Measurements from ENCODE around the gene DCST1. TPM values are rescaled to one million over a fixed set of nuclear protein-coding genes. Genes with fewer than 3 reads are reported as not detected.

The DCST1 gene
- total RNA-seq, 1 donor: 0.21 TPM

GRCh38 chr1:155076371-155076770 is 42.7 kb downstream of the DCST1 start:
- Histone ChIP-seq H3K9me3 (ENCODE audit: low read depth, low read length) (no peaks in the 10 kb centered on the region), H3K4me3 (ENCODE audit: low read length) (no peak overlapping the region), H3K27me3 (ENCODE audit: insufficient read depth, low read length) (peaks cover 31% of the 10 kb centered on the region), H3K4me1 (ENCODE audit: insufficient read depth, low read length) (peaks cover 42% of the 10 kb centered on the region)

- H3K9me3 ChIP-seq (ENCODE audit: low read depth, low read length): no peaks in the 10 kb centered on the region
- peaks cover 45% of the 10 kb centered on the region for H3K4me1 ChIP-seq (ENCODE audit: insufficient read depth, low read length)
- peaks cover 39% of the 10 kb centered on the region for H3K27me3 ChIP-seq (ENCODE audit: insufficient read depth, low read length)
Observed at GRCh38 chr1:155077346-155077745, 43.7 kb downstream of the DCST1 start.

GRCh38 chr1:155077758-155078445 is 44.3 kb downstream of the DCST1 start:
- no peak overlapping the region for H3K4me3 ChIP-seq (ENCODE audit: low read length)
- H3K27me3 ChIP-seq (ENCODE audit: insufficient read depth, low read length): peaks cover 45% of the 10 kb centered on the region
- H3K4me1 ChIP-seq (ENCODE audit: insufficient read depth, low read length): peaks cover 51% of the 10 kb centered on the region
- no peaks in the 10 kb centered on the region for H3K9me3 ChIP-seq (ENCODE audit: low read depth, low read length)

More at GRCh38 chr1:155077346-155077745, 43.7 kb downstream of the DCST1 start:
- H3K4me3 ChIP-seq (ENCODE audit: low read length): no peak overlapping the region

GRCh38 chr1:155078469-155079209 is 45.0 kb downstream of the DCST1 start, which contains the start of gene EFNA3:
Gene EFNA3 (plus strand): TSS chr1:155078837. CDS start chr1:155078942, 105 bp downstream.
- Histone ChIP-seq H3K9me3 (ENCODE audit: low read depth, low read length) (no peaks in the 10 kb centered on the region), H3K4me3 (ENCODE audit: low read length) (no peak within 1 kb of the TSS), H3K27me3 (ENCODE audit: insufficient read depth, low read length) (peaks cover 52% of the 10 kb centered on the region), H3K4me1 (ENCODE audit: insufficient read depth, low read length) (peaks cover 52% of the 10 kb centered on the region)

GRCh38 chr1:155079210-155079486 is 45.5 kb downstream of the DCST1 start:
- peaks cover 55% of the 10 kb centered on the region for H3K4me1 ChIP-seq (ENCODE audit: insufficient read depth, low read length)

GRCh38 chr1:155079487-155080311 is 46.1 kb downstream of the DCST1 start:
- H3K9me3 ChIP-seq (ENCODE audit: low read depth, low read length): no peaks in the 10 kb centered on the region
- peaks cover 58% of the 10 kb centered on the region for H3K27me3 ChIP-seq (ENCODE audit: insufficient read depth, low read length)
- no peak overlapping the region for H3K4me3 ChIP-seq (ENCODE audit: low read length)
- H3K4me1 ChIP-seq (ENCODE audit: insufficient read depth, low read length): peaks cover 60% of the 10 kb centered on the region

More at GRCh38 chr1:155079210-155079486, 45.5 kb downstream of the DCST1 start:
- Histone ChIP-seq H3K9me3 (ENCODE audit: low read depth, low read length) (no peaks in the 10 kb centered on the region), H3K27me3 (ENCODE audit: insufficient read depth, low read length) (peaks cover 57% of the 10 kb centered on the region), H3K4me3 (ENCODE audit: low read length) (no peak overlapping the region)

- H3K9me3 ChIP-seq (ENCODE audit: low read depth, low read length): no peaks in the 10 kb centered on the region
- peaks cover 58% of the 10 kb centered on the region for H3K27me3 ChIP-seq (ENCODE audit: insufficient read depth, low read length)
- H3K4me1 ChIP-seq (ENCODE audit: insufficient read depth, low read length): peaks cover 63% of the 10 kb centered on the region
- no peak overlapping the region for H3K4me3 ChIP-seq (ENCODE audit: low read length)
Observed at GRCh38 chr1:155080312-155081228, 46.9 kb downstream of the DCST1 start.

- Histone ChIP-seq H3K4me3 (ENCODE audit: low read length) (no peak overlapping the region), H3K9me3 (ENCODE audit: low read depth, low read length) (no peaks in the 10 kb centered on the region), H3K27me3 (ENCODE audit: insufficient read depth, low read length) (peaks cover 58% of the 10 kb centered on the region)
Observed at GRCh38 chr1:155081472-155082300, 48.1 kb downstream of the DCST1 start.

GRCh38 chr1:155082301-155083051 is 48.9 kb downstream of the DCST1 start:
- H3K4me1 ChIP-seq (ENCODE audit: insufficient read depth, low read length): peaks cover 76% of the 10 kb centered on the region
- no peaks in the 10 kb centered on the region for H3K9me3 ChIP-seq (ENCODE audit: low read depth, low read length)
- peaks cover 58% of the 10 kb centered on the region for H3K27me3 ChIP-seq (ENCODE audit: insufficient read depth, low read length)
- no peak overlapping the region for H3K4me3 ChIP-seq (ENCODE audit: low read length)

More at GRCh38 chr1:155081472-155082300, 48.1 kb downstream of the DCST1 start:
- peaks cover 74% of the 10 kb centered on the region for H3K4me1 ChIP-seq (ENCODE audit: insufficient read depth, low read length)

- H3K9me3 ChIP-seq (ENCODE audit: low read depth, low read length): no peaks in the 10 kb centered on the region
- peaks cover 54% of the 10 kb centered on the region for H3K27me3 ChIP-seq (ENCODE audit: insufficient read depth, low read length)
- H3K4me3 ChIP-seq (ENCODE audit: low read length): no peak overlapping the region
- H3K4me1 ChIP-seq (ENCODE audit: insufficient read depth, low read length): peaks cover 76% of the 10 kb centered on the region
Observed at GRCh38 chr1:155083052-155083541, 49.5 kb downstream of the DCST1 start.

GRCh38 chr1:155083865-155084721 is 50.5 kb downstream of the DCST1 start:
- no peak overlapping the region for H3K4me3 ChIP-seq (ENCODE audit: low read length)
- H3K9me3 ChIP-seq (ENCODE audit: low read depth, low read length): no peaks in the 10 kb centered on the region
- H3K4me1 ChIP-seq (ENCODE audit: insufficient read depth, low read length): peaks cover 68% of the 10 kb centered on the region
- H3K27me3 ChIP-seq (ENCODE audit: insufficient read depth, low read length): peaks cover 48% of the 10 kb centered on the region

Measured in mononuclear cell (primary cell).